Measurements from ENCODE around the gene OAF. TPM values are rescaled to one million over a fixed set of nuclear protein-coding genes. Genes with fewer than 3 reads are reported as not detected.

OAF gene
- total and polyA plus RNA-seq, 2 of the 8 experiments (the other 6 are each of a cell fraction or from before 2014, with no cell fraction given) = 1.3 to 1.5 TPM

DNA sequence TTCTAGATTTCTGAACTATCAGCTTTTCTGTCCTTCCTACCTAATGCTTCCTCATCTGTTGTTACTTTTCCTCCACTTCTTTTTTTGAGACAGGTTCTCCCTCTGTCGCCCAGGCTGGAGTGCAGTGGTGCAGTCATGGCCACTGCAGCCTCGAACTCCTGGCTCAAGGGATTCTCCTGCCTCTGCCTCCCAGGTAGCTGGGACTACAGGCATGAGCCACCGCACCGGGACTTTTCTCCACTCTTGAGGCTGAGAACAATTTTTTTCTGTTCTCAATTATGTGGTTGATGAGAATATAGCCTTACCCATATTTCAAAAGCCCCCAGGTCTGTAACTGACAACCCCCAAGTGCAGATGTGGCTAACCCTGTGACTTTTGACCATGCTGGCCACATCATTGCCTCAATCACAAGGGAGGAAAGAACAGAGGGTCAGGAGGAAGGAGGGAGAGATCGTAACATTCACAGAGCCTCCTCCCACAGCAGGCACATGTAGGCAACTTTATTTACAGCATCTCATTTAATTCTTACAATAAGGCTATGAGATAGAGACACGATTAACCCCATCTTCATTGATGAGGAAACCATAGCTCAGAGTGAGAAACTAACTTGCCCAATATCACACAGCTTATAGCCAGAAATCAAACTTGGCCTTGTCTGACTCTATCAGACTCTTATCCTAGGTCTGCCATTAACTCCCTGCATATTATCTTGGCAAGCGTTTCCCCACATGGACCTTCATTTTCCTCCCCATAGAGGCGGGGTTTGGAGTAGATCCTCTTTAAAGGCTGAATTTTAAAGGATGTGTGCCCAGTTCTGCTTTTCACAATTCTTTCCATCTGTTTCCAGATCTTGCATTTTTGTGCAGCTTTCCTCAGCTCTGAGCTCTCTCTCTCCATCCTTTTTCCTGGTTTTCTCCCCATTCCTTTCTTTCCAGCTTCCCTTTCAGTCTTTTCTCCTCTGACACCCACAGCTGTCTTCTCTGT, 38.7 kb downstream of the OAF start:
- Histone ChIP-seq H2BK15ac (ENCODE audit: low read length) (peak overlapping the region; percentile 67; the same call in 1 of the 2 replicates), H2AFZ (ENCODE audit: low read length) (no peak overlapping the region), H3K79me1 (ENCODE audit: low read depth, low read length) (no peaks in the 10 kb centered on the region), H3K4ac (replicated peaks; ENCODE audit: insufficient read length, low read depth, low read length) (peak overlapping the region; percentile 22), H3K18ac (ENCODE audit: extremely low read depth, low read length) (peak overlapping the region; percentile 33; the same call in 1 of the 2 replicates), H2BK20ac (ENCODE audit: low read length) (peak overlapping the region; percentile 91; the same call in 1 of the 2 replicates), H4K5ac (ENCODE audit: insufficient read length, low read depth, low read length) (no peak overlapping the region), H3K4me2 (ENCODE audit: insufficient read depth in 1 of 2, low read depth in 2 of 2, low read length in 2 of 2) (no peak overlapping the region), H3K4me3 (ENCODE audit: extremely low read depth in 1 of 4, insufficient read depth in 2 of 4, low read depth in 3 of 4, low read length in 4 of 4) (no peak overlapping the region), H3K36me3 (ENCODE audit: control insufficient read depth in 2 of 4, insufficient read depth in 4 of 4, low read length in 3 of 4) (no peaks in the 10 kb centered on the region), H3K23ac (ENCODE audit: insufficient read length) (no peak overlapping the region), H2BK12ac (ENCODE audit: low read depth, low read length) (no peak overlapping the region; the same call in 1 of the 2 replicates), H3K4me1 (replicated peaks in 1 of 4; ENCODE audit: control insufficient read depth in 3 of 4, insufficient read depth in 4 of 4, low read length in 3 of 4) (peaks cover 4 to 21% (median 6%) of the 10 kb centered on the region in 4 experiments), H3K9me3 (ENCODE audit: insufficient read depth in 2 of 2, low read depth in 1 of 2, low read length in 1 of 2) (no peaks in the 10 kb centered on the region), H2AK5ac (ENCODE audit: low read depth, low read length) (no peak overlapping the region), H4K91ac (replicated peaks; ENCODE audit: insufficient read length, low read length) (peak overlapping the region; percentile 15), H4K8ac (ENCODE audit: extremely low read depth, insufficient read depth, low read length) (no peak overlapping the region), H2BK5ac (ENCODE audit: low read depth, low read length) (no peak overlapping the region), H4K20me1 (replicated peaks in 1 of 2; ENCODE audit: control insufficient read depth in 1 of 2, insufficient read depth in 2 of 2, low read length in 2 of 2) (no peaks in the 10 kb centered on the region), H2BK120ac (replicated peaks; ENCODE audit: low read depth, low read length) (peak overlapping the region; percentile 81), H3K27ac (ENCODE audit: low read depth, low read length) (no peak overlapping the region), H3K9ac (replicated peaks in 1 of 4; ENCODE audit: extremely low read depth in 1 of 4, low read depth in 3 of 4, low read length in 3 of 4) (no peak overlapping the region), H3K14ac (ENCODE audit: insufficient read length) (no peak overlapping the region), H3K79me2 (ENCODE audit: control insufficient read depth in 1 of 2, insufficient read depth in 2 of 2, low read length in 2 of 2) (no peaks in the 10 kb centered on the region), H3K23me2 (ENCODE audit: low read depth, low read length) (no peaks in the 10 kb centered on the region), H3K56ac (replicated peaks; ENCODE audit: insufficient read length, low read depth, low read length) (no peak overlapping the region), H3K27me3 (replicated peaks in 1 of 4; ENCODE audit: control insufficient read depth in 3 of 4, extremely low read depth in 1 of 4, insufficient read depth in 3 of 4, low read length in 3 of 4) (no peaks in the 10 kb centered on the region; a peak in 1 of 7 replicates)
- ChIA-PET POLR2A (ENCODE audit: partially characterized antibody) (interaction anchor here (2.2 kb wide), 1 partner anchor 13 kb away, joined by 6 read pairs; no protein-coding TSS in a partner anchor), CTCF (ENCODE audit: partially characterized antibody) (interaction anchor here (1.1 to 41.2 kb wide), 13 partner anchors 9 to 182 kb away, joined by 3 to 1412 read pairs (median 5); partner anchors contain the start of gene POU2F3)
- FAIRE-seq = no peak
- no peak for DNase-seq (ENCODE audit: low read depth in 1 of 2, low spot score in 2 of 2)
- WGBS, 2 experiments (ENCODE audit: extremely low coverage in 1 of 2, insufficient coverage in 1 of 2, insufficient read length in 1 of 2, insufficient replicate concordance in 2 of 2, low coverage in 1 of 2, low lambda C conversion rate in 2 of 2, missing lambda C conversion rate in 1 of 2) = 83% methylated on average over 8 of the region's 8 CpGs; no CpG with 5 or more reads in 1 of the 2 experiments
- TF ChIP-seq POLR2A (IDR thresholded peaks at IDR 0.05; ENCODE audit: control extremely low read depth in 1 of 2, low read depth in 2 of 2, low read length in 2 of 2) (no peak), SUZ12 (IDR thresholded peaks at IDR 0.05; ENCODE audit: low read length) (no peak), KDM1A (IDR thresholded peaks at IDR 0.05; ENCODE audit: borderline replicate concordance, low read length) (no peak), SAP30 (IDR thresholded peaks at IDR 0.05; ENCODE audit: insufficient read depth, insufficient replicate concordance, low read length) (no peak), BACH1 (IDR thresholded peaks at IDR 0.05; ENCODE audit: low read length) (no peak), CHD2 (IDR thresholded peaks at IDR 0.05; ENCODE audit: low read length) (no peak), SRF (IDR thresholded peaks at IDR 0.05; ENCODE audit: low read depth, low read length) (no peak), HDAC2 (IDR thresholded peaks at IDR 0.05; ENCODE audit: borderline replicate concordance in 1 of 2, low read depth in 2 of 2, low read length in 2 of 2) (no peak), CHD1 (IDR thresholded peaks at IDR 0.05; ENCODE audit: low read depth, low read length) (no peak), SIN3A (conservative IDR thresholded peaks at IDR 0.05 in 1 of 2, IDR thresholded peaks at IDR 0.05 in 1 of 2; ENCODE audit: low read depth in 1 of 2, low read length in 2 of 2) (no peak), CBX5 (IDR thresholded peaks at IDR 0.05; ENCODE audit: low read depth, low read length) (no peak)

All from H1 (cell line).